HG02884 (cell line): ENCODE measurements around the gene CEBPZOS.

Experiments
- ATAC-seq: cut with Tn5 transposase; IDR thresholded peaks from one replicate; pipeline ENCODE4 v1.9.1; 2021; ENCODE audit warnings: mild to moderate bottlenecking, moderate library complexity; ENCODE audit not compliant: unreplicated experiment

Gene CEBPZOS

DNA sequence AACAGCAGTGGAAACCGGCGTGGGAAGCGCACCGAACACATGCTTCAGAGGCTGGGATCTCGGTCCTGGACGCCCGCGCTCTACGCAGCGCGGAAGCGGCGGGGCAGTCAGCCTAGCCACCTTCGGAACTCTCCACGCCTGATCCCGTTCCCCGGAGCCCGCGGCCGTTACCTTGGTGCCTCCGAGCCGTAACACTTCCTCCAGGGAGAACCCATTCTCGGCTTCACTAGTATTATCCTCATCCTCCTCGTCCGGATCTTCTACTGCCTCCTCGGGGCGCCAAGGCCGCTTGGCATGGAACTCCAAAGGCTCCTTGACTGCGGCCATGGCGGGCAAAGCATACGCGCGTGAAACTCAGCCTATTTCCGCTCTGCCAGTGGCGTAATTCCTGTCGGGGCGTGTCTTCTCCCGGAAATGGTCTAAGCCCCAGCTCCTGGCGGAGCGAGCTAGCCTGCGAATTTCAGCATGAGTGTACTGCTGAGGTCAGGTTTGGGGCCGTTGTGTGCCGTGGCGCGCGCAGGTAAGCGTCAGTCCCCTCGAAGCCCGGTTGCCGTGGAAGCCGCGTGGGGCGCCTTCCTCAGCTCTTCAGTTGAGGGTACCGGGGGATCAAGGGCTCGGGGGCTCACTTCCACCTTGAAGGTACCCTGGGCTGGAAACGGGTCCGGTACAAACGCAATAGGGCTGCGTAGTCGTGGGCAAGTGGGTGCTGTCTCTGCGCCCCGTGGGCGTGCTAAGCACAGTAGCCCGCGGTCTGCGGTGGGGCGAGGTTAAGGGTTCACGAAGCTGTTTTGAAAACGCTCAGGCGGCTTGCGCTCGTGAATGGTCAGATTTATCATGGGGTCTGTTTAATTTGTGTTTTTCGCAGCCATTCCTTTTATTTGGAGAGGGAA lies 35.2 kb downstream of the CEBPZOS start, which contains the start of the genes CEBPZ and NDUFAF7:
Gene CEBPZ, minus strand, starts transcription at position 356 of the 890 bp plus-strand sequence. Its CDS starts 29 bp downstream, at position 327.
Gene NDUFAF7, plus strand, starts transcription at position 418 of the 890 bp plus-strand sequence. Its CDS starts 48 bp downstream, at position 466.
- peak; percentile 94 for ATAC-seq

DNA sequence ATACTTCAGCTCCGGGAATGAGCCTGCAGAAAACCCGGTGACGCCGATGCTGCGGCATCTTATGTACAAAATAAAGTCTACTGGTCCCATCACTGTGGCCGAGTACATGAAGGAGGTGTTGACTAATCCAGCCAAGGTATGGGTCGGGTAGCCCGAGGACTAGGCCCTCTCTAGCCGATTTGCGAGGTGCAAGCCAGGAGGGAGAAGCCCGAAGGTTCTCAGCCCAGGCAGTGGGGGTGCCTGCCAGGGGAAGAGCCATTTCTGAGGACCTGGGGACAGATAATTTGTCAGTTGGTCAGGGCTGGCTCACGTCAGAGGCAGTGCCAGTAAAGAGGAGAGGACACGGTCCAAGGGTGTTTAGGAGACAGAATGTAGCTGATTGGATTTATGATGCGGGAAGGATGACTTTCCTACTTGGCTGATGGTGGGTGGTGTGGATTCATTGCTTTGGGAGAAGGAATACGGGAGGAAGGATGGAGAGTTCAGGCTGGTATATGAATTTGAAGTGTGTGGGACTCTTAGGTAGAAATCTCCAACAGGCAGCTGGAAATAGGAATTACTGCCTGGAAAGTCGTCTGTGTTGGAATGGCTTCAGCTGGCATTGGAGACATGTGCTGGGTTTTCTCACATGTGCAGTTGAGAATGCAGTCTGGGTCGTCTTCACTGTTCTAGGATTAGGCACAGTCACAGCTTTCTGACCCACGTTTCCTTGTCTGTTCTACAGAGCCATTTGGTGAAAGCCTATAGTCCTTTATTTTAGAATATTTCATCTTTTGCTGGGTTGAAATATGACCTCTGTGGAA lies 36.0 kb downstream of the CEBPZOS start:
- no peak for ATAC-seq

DNA sequence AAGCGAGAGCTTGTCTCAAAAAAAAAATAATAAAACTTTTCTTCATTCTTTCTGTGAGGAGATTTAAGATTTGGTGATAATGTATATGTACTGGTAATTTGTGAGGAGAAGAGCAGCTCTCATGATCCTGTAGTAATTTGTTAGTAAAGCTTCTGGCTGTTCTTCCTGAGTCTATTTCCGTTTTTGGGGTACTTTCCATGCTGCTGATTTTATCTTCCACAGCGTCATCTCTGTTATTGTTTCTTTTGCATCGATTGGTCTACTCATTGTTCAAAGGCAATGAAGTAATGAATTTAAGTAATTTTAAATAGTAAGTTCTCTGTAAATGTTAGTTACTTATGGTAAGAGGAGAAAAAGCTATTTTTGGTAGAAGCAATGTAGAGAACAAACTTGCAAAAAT lies 47.1 kb downstream of the CEBPZOS start:
- ATAC-seq: no peak

DNA sequence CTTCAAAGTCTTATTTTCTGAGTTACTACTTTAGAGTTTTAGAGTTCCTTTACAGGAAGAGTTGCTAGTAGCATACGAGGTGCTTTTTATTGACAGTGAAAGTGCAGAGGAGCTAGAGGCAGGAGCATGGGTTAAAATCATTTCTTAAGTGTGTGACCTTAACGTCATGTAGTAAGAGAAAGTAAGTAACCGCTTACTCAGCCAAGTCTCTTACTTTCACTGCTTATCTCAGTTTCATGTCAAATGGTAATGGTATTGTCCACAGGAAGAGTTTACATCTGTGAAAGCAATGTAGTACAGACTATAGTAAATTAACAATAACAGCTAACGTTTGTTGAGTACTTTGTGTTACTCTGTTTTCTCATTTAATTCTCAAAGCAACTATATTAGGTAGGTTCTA lies 47.7 kb downstream of the CEBPZOS start:
- peak; percentile 95 for ATAC-seq

DNA sequence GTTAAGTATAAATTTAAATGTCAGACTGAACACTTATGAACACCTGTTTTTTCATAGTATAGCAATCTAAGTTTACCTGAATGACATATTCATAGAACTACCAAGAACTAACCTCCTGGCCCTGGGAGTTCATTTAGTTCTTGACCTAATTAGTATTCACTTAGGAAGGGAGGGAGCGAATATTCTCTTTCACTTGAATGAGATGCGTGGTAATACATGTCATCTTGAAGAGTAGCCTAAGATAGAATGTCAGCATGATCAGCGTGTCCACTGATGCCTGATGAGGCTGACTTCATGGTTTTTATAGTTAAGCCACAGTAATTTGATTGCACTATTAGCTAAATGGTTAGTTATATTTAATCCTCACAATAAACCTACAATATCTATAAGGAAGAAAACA lies 48.5 kb downstream of the CEBPZOS start:
- no peak for ATAC-seq

DNA sequence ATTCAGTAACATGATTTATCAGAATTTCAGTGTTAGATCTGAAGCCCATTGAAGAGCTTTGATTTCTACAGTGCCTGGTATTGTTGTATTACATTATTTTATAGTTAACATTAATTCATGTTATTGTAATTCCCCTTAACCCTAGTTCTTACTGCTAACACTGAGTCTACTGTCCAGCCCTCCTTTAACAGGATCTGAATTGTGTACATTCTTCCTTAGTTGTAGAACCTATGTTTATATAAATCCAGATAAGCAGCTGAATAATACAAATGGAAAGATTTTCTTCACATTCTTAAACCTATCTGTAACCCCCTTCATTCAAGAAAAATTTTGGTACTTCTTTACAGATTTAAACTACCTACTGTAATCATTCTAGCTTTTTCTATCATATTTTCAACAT lies 49.9 kb downstream of the CEBPZOS start:
- ATAC-seq: no peak

DNA sequence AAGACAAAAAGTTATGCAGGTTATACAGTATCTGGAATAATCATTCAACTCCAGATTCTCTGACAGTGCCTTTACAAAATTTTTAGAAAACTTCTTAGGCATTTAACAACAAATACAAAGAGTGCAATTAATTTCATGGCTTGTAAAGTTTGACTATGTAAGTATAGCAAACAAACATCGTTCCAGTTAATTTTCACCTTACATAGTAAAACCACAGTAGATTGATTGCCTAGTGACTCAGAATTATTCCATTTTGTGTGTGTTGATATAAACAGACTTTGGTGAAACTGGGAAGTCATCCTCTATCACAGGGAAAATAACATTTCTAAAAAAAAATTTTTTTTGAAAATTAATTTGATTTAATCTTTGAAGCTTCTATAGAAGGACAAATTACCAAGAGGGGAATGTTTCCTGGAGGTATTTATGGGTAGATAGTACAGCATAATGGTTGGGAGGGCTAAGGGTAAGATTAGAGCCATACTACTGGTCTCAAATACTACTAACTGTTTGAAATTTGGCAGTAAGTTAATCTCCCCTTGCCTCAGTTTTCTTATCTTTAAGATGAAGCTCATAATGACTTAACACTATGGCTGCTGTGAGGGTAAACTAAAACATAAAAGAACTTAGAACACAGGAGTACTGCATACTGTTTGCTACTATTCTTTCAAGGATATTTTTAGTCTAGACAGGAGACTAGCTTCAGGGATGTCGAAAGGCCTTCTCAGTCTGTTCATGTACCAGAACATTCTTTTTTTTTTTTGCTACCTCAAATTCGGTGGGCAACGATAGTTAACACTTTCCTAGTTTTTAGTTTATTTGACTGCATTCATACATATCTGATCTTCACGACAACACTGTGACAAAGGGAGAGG lies 54.8 kb downstream of the CEBPZOS start:
- ATAC-seq: no peak
